ENCODE data around the gene SNTG2. TPM values are rescaled to one million over a fixed set of nuclear protein-coding genes. Genes with fewer than 3 reads are reported as not detected.

The SNTG2 gene
- total RNA-seq, 1 donor = under 0.01 TPM

GRCh38 chr2:1236606-1237005, 286.0 kb downstream of the SNTG2 start:
- no peak for DNase-seq (ENCODE audit: low read depth)
- no peak overlapping the region for H3K4me3 ChIP-seq (ENCODE audit: low read depth, low read length)
- TF ChIP-seq CTCF (IDR thresholded peaks at IDR 0.05; ENCODE audit: insufficient read depth, low read depth, low read length) = no peak

GRCh38 chr2:1237783-1238182, 287.1 kb downstream of the SNTG2 start:
- no peak overlapping the region for H3K4me3 ChIP-seq (ENCODE audit: low read depth, low read length)
- TF ChIP-seq CTCF (IDR thresholded peaks at IDR 0.05; ENCODE audit: insufficient read depth, low read depth, low read length) = no peak
- DNase-seq (ENCODE audit: low read depth) = no peak

- H3K4me3 ChIP-seq (ENCODE audit: low read depth, low read length) = no peak overlapping the region
- no peak for TF ChIP-seq CTCF (IDR thresholded peaks at IDR 0.05; ENCODE audit: insufficient read depth, low read depth, low read length)
- no peak for DNase-seq (ENCODE audit: low read depth)
Observed at GRCh38 chr2:1238598-1239138, 288.0 kb downstream of the SNTG2 start.

GRCh38 chr2:1245193-1245592, 294.5 kb downstream of the SNTG2 start:
- no peak overlapping the region for H3K4me3 ChIP-seq (ENCODE audit: low read depth, low read length)
- DNase-seq (ENCODE audit: low read depth) = no peak
- no peak for TF ChIP-seq CTCF (IDR thresholded peaks at IDR 0.05; ENCODE audit: insufficient read depth, low read depth, low read length)

GRCh38 chr2:1246239-1246638, 295.6 kb downstream of the SNTG2 start:
- no peak for DNase-seq (ENCODE audit: low read depth)
- TF ChIP-seq CTCF (IDR thresholded peaks at IDR 0.05; ENCODE audit: insufficient read depth, low read depth, low read length) = no peak

GRCh38 chr2:1246991-1247390, 296.3 kb downstream of the SNTG2 start:
- DNase-seq (ENCODE audit: low read depth) = no peak
- no peak for TF ChIP-seq CTCF (IDR thresholded peaks at IDR 0.05; ENCODE audit: insufficient read depth, low read depth, low read length)
- H3K4me3 ChIP-seq (ENCODE audit: low read depth, low read length) = no peak overlapping the region

More at GRCh38 chr2:1246239-1246638, 295.6 kb downstream of the SNTG2 start:
- H3K4me3 ChIP-seq (ENCODE audit: low read depth, low read length) = no peak overlapping the region

GRCh38 chr2:1248187-1248586, 297.5 kb downstream of the SNTG2 start:
- no peak for TF ChIP-seq CTCF (IDR thresholded peaks at IDR 0.05; ENCODE audit: insufficient read depth, low read depth, low read length)
- no peak overlapping the region for H3K4me3 ChIP-seq (ENCODE audit: low read depth, low read length)
- DNase-seq (ENCODE audit: low read depth) = no peak
